ENCODE measurements around the gene SLC44A5.
"Not testable (repeated sequence)": the region's sequence is repeated elsewhere in the genome, so short reads cannot be mapped to it uniquely, and the experiment has no call there.

The SLC44A5 gene

GRCh38 chr1:75449998-75450397, 160.9 kb downstream of the SLC44A5 start:
- DNase-seq (ENCODE audit: low read depth), result no peak

GRCh38 chr1:75444220-75444619, 166.7 kb downstream of the SLC44A5 start:
- DNase-seq (ENCODE audit: low read depth), result no peak

GRCh38 chr1:75440274-75440673, 170.6 kb downstream of the SLC44A5 start:
- DNase-seq (ENCODE audit: low read depth), result no peak

- no peak for DNase-seq (ENCODE audit: low read depth)
Measured at GRCh38 chr1:75438355-75438754, 172.6 kb downstream of the SLC44A5 start.

DNA sequence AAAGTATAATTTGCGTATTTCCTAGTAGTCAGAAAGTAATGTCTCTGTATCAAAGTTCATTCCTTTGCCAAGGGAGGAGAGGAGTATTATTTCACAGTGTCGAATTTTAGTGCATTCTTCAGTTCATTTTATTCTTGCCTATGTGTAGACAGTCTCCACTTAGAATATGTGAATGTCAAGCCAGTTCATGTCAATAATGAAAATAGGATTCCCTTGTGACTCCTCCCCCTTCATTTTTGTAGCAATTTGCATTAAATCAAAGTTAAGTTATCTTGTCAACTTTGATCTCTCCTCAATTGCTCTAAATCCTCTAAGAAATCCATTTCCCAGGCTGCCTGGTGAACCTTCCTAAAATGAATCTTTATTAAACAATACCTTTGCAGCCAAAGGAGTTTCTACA, 179.1 kb downstream of the SLC44A5 start:
- no peak for DNase-seq (ENCODE audit: low read depth)

- no peak for DNase-seq (ENCODE audit: low read depth)
Measured at GRCh38 chr1:75430526-75430925, 180.4 kb downstream of the SLC44A5 start.

GRCh38 chr1:75426688-75427087, 184.2 kb downstream of the SLC44A5 start:
- no peak for DNase-seq (ENCODE audit: low read depth)

- no peak for DNase-seq (ENCODE audit: low read depth)
Measured at GRCh38 chr1:75425001-75425650, 185.8 kb downstream of the SLC44A5 start.

DNA sequence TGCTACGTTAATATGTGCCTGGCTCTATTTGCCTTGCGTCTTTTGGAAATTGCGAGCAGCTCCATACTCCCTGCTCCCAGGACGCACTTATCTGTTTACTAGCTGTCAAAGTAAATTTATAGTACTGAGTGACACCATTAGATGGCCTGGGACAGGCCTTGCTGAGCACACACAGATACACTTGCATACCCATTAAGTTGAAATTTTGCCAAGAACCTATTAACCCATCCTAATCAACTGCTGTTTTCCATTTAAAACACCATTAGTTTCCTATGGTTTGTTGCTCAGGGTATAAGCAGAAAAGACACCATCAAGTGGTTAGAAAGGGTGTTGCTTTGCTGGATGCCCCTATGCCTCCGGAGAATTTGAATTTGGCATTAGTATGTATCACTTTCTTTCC, 187.3 kb downstream of the SLC44A5 start:
- no peak for DNase-seq (ENCODE audit: low read depth)

GRCh38 chr1:75423136-75423535, 187.8 kb downstream of the SLC44A5 start:
- no peak for DNase-seq (ENCODE audit: low read depth)

- no peak for DNase-seq (ENCODE audit: low read depth)
Measured at GRCh38 chr1:75421371-75421770, 189.5 kb downstream of the SLC44A5 start.

- DNase-seq (ENCODE audit: low read depth), result no peak
Measured at GRCh38 chr1:75415187-75415586, 195.7 kb downstream of the SLC44A5 start.

- DNase-seq (ENCODE audit: low read depth), result no peak
Measured at GRCh38 chr1:75412616-75413015, 198.3 kb downstream of the SLC44A5 start.

GRCh38 chr1:75404681-75405080, 206.2 kb downstream of the SLC44A5 start:
- DNase-seq (ENCODE audit: low read depth), result not testable (repeated sequence)

- not testable (repeated sequence) for DNase-seq (ENCODE audit: low read depth)
Measured at GRCh38 chr1:75403147-75403646, 207.7 kb downstream of the SLC44A5 start.

DNA sequence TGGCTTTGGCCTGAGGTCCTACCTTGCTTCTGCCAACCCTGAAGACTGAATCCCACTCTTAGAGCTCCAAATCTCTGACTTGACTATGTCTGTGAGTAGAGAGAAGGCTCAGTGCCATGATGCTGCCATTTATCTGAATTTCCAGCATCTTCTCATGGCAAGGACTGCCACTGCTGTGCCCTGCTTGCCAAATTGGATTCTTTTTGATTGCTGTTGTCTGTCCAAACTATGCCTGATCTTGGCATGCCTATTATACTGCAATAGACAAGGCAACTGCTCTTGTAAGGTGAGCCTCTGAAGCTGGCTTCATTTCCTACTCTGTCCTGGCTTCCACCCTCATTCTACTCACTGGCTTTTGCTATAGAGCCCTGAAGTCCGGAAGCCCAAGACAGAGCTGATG, 210.2 kb downstream of the SLC44A5 start:
- DNase-seq (ENCODE audit: low read depth), result no peak

- DNase-seq (ENCODE audit: low read depth), result no peak
Measured at GRCh38 chr1:75396745-75397144, 214.2 kb downstream of the SLC44A5 start.

- DNase-seq (ENCODE audit: low read depth), result no peak
Measured at GRCh38 chr1:75396260-75396659, 214.7 kb downstream of the SLC44A5 start.

GRCh38 chr1:75394386-75395139, 216.4 kb downstream of the SLC44A5 start:
- no peak for DNase-seq (ENCODE audit: low read depth)

DNA sequence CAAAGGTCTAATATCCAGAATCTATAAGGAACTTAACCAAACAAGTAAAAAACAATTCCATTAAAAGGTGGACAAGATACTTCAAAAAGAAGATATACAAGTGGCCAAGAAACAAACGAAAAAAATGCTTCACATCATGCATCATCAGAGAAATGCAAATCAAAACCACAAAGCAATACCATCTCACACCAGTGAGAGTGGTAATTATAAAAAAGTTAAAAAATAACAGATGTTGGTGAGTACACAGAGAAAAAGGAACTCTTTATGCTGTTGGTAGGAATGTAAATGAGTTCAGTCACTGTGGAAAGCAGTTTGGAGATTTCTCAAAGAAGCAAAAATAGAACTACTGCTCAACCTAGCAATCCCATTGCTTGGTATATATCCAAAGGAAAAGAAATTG, 218.6 kb downstream of the SLC44A5 start:
- DNase-seq (ENCODE audit: low read depth), result no peak

- not testable (repeated sequence) for DNase-seq (ENCODE audit: low read depth)
Measured at GRCh38 chr1:75375476-75376447, 235.2 kb downstream of the SLC44A5 start.

DNA sequence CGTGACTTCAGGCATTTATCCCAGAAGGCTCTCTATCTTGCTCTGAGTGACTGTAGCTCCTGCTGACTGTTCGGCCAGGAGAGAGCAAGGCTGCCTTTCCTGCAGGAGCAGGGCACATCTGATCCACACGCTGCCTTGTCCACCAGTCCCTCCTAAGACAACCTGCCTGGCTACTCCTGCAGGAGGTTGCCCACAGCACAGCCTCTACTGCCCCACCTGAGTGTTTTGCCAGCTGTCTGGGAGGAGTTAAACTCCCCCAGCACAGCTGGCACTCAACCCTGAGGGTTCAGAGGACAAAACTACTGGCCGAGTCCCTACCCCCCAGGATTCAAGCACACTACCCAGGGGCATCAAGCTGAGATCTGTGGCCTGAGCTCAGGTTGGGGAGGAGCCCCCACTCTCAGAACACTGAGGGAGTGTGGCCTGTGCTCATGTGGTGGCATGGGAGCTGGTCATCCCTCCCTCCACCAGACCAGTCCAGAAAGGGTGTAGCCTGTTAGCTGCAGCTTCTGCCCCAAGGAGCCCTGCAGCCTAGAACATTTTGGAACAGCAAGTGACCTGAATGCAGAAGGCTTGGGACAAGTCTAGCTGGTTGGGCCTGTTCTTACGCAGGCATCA, 237.3 kb downstream of the SLC44A5 start:
- no peak for DNase-seq (ENCODE audit: low read depth)

Data from stimulated activated CD8-positive, alpha-beta memory T cell treated with anti-CD3 and anti-CD28 coated beads, Interleukin-12 subunit alpha, Interleukin-12 subunit beta, amount 100 ng/mL, for 1 hour (primary cell).